Fibroblast of lung (primary cell): ENCODE results near the gene PAFAH1B1. TPM values are rescaled to one million over a fixed set of nuclear protein-coding genes. Genes with fewer than 3 reads are reported as not detected.

Experiments
- DNase-seq, 2 donors: peaks; one replicate each; pipeline versions ENCODE4 v3.0.0 to v3.0.0-alpha.2; 2010; ENCODE audit warnings: low read depth in 2 of 2
- H2AFZ ChIP-seq: 2 replicates; pipeline ENCODE4 v1.5.1; 2012; ENCODE audit warnings: low read length, control low read depth, inconsistent platforms
- H3K27ac ChIP-seq: 2 replicates; pipeline ENCODE4 v1.5.1; 2011; ENCODE audit warnings: low read length, control low read depth; ENCODE audit not compliant: insufficient read depth
- H3K27me3 ChIP-seq: 2 replicates; pipeline ENCODE4 v1.5.1; 2011; ENCODE audit warnings: mild to moderate bottlenecking, low read length; ENCODE audit not compliant: control insufficient read depth, insufficient read depth
- H3K36me3 ChIP-seq: 2 replicates; pipeline ENCODE4 v1.5.1; 2011; ENCODE audit warnings: low read length; ENCODE audit not compliant: control insufficient read depth, insufficient read depth
- H3K4me1 ChIP-seq: 2 replicates; pipeline ENCODE4 v1.5.1; 2011; ENCODE audit warnings: low read length; ENCODE audit not compliant: control insufficient read depth, insufficient read depth; ENCODE audit errors: extremely low read depth
- H3K4me2 ChIP-seq: 2 replicates; pipeline ENCODE4 v1.5.1; 2011; ENCODE audit warnings: low read length, control low read depth; ENCODE audit not compliant: insufficient read depth; ENCODE audit errors: extremely low read depth
- H3K4me3 ChIP-seq, 4 experiments: fragments of 200-600 bp in 1 of 4; sonication (generic) in 1 of 4; replicated peaks in 1 of 4; 2 replicates each; pipeline ENCODE4 v1.5.1; 2011 to 2016; ENCODE audit warnings: low read length in 4 of 4, low read depth in 3 of 4, mild to moderate bottlenecking in 3 of 4, control low read depth in 2 of 4, inconsistent platforms in 1 of 4, mixed read lengths in 1 of 4; ENCODE audit not compliant: insufficient read depth in 1 of 4; ENCODE audit errors: control extremely low read depth in 1 of 4
- H3K79me2 ChIP-seq: 2 replicates; pipeline ENCODE4 v1.5.1; 2012; ENCODE audit warnings: mild to moderate bottlenecking, low read length, inconsistent platforms; ENCODE audit not compliant: control insufficient read depth, insufficient read depth
- H3K9ac ChIP-seq: 2 replicates; pipeline ENCODE4 v1.5.1; 2011; ENCODE audit warnings: mild to moderate bottlenecking, low read length, control low read depth; ENCODE audit not compliant: insufficient read depth
- H3K9me3 ChIP-seq: 2 replicates; pipeline ENCODE4 v1.5.1; 2012; ENCODE audit warnings: low read depth, low read length; ENCODE audit not compliant: control insufficient read depth, insufficient read depth
- H4K20me1 ChIP-seq: 2 replicates; pipeline ENCODE4 v1.5.1; 2011; ENCODE audit warnings: low read length; ENCODE audit not compliant: control insufficient read depth, insufficient read depth; ENCODE audit errors: extremely low read depth
- CTCF ChIP-seq, 2 donors: IDR thresholded peaks in 1 of 2; conservative IDR thresholded peaks in 1 of 2; 1 replicate in 1 of 2; 2 replicates in 1 of 2; pipeline ENCODE4 v1.5.1; 2011 to 2012; ENCODE audit warnings: low read length in 2 of 2, control low read depth in 1 of 2, inconsistent platforms in 1 of 2, low read depth in 1 of 2, mild to moderate bottlenecking in 1 of 2
- EZH2 ChIP-seq: IDR thresholded peaks from 2 replicates; pipeline ENCODE4 v1.5.1; 2012; ENCODE audit warnings: low read length, control low read depth, mild to moderate bottlenecking; ENCODE audit errors: missing control alignments
- polyA plus RNA-seq, 2 donors: library from polyadenylated mRNA; depleted of rRNA in 1 of 2; stranded (reverse) in 1 of 2; unstranded in 1 of 2; fragments of >200 nt; gene quantifications; 2 replicates each; pipeline ENCODE4 v1.2.1, GENCODE V29; 2011 to 2012; ENCODE audit warnings: missing spikeins in 1 of 2
- total RNA-seq: library from RNA; depleted of rRNA; stranded (reverse); fragments of >200 nt; gene quantifications from 2 replicates; pipeline ENCODE4 v1.2.1, GENCODE V29; 2014

The PAFAH1B1 gene
- total and polyA plus RNA-seq, 2 donors (not counting 1 experiment from before 2014, with no cell fraction given): 107 to 108 TPM

GRCh38 chr17:2634361-2634960 is 41.0 kb downstream of the PAFAH1B1 start:
- H4K20me1 ChIP-seq: no peaks in the 10 kb centered on the region
- DNase-seq: peak in 1 of 2 donors; percentile 92
- no peak overlapping the region for H3K4me2 ChIP-seq

DNA sequence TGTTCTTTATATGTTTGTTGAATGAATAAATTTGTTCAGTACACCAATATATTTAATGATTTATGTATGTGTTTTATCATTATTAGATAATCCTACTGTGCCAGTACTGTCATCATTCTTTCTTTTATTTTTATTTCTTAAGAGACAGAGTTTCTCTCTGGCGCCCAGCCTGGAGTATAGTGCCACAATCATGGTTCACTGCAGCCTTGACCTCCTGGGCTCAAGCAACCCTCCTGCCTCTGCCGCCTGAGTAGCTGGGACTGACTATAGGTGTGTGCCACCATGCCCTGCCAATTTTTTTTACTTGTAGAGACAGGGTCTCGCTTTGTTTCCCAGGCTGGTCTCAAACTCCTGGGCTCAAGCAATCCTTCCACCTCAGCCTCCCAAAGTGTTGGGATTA is 41.8 kb downstream of the PAFAH1B1 start:
- H3K4me1 ChIP-seq: no peaks in the 10 kb centered on the region
- no peak overlapping the region for H2AFZ ChIP-seq
- peaks cover 2% of the 10 kb centered on the region for H3K36me3 ChIP-seq
- no peaks in the 10 kb centered on the region for H3K27me3 ChIP-seq
- H3K27ac ChIP-seq: no peak overlapping the region
- no peak for DNase-seq
- no peak overlapping the region for H3K4me2 ChIP-seq
- H3K9me3 ChIP-seq: no peaks in the 10 kb centered on the region
- no peak overlapping the region for H3K9ac ChIP-seq
- H3K79me2 ChIP-seq: peaks cover 84% of the 10 kb centered on the region
- H4K20me1 ChIP-seq: no peaks in the 10 kb centered on the region
- no peak overlapping the region for H3K4me3 ChIP-seq
- TF ChIP-seq CTCF (conservative IDR thresholded peaks at IDR 0.05 in 1 of 2, IDR thresholded peaks at IDR 0.05 in 1 of 2; ENCODE audit: low read depth in 1 of 2, low read length in 2 of 2): no peak
- TF ChIP-seq EZH2: no peak

More at GRCh38 chr17:2634361-2634960, 41.0 kb downstream of the PAFAH1B1 start:
- Histone ChIP-seq H3K4me3 (no peak overlapping the region), H2AFZ (no peak overlapping the region), H3K27ac (no peak overlapping the region), H3K36me3 (peaks cover 2% of the 10 kb centered on the region), H3K27me3 (no peaks in the 10 kb centered on the region), H3K4me1 (no peaks in the 10 kb centered on the region), H3K9me3 (no peaks in the 10 kb centered on the region), H3K9ac (no peak overlapping the region), H3K79me2 (peaks cover 86% of the 10 kb centered on the region)
- TF ChIP-seq CTCF (conservative IDR thresholded peaks at IDR 0.05 in 1 of 2, IDR thresholded peaks at IDR 0.05 in 1 of 2; ENCODE audit: low read depth in 1 of 2, low read length in 2 of 2) (no peak), EZH2 (no peak)

GRCh38 chr17:2635675-2636074 is 42.2 kb downstream of the PAFAH1B1 start:
- Histone ChIP-seq H2AFZ (no peak overlapping the region), H3K4me3 (no peak overlapping the region), H3K27me3 (no peaks in the 10 kb centered on the region), H3K4me1 (no peaks in the 10 kb centered on the region), H3K27ac (no peak overlapping the region), H3K9me3 (no peaks in the 10 kb centered on the region), H4K20me1 (no peaks in the 10 kb centered on the region), H3K4me2 (no peak overlapping the region), H3K36me3 (peaks cover 2% of the 10 kb centered on the region), H3K9ac (no peak overlapping the region), H3K79me2 (peaks cover 84% of the 10 kb centered on the region)
- TF ChIP-seq CTCF (conservative IDR thresholded peaks at IDR 0.05 in 1 of 2, IDR thresholded peaks at IDR 0.05 in 1 of 2; ENCODE audit: low read depth in 1 of 2, low read length in 2 of 2) (no peak), EZH2 (no peak)
- no peak for DNase-seq
